Ovary (tissue), 9 donors: ENCODE measurements around the gene SCAMP2. TPM values are rescaled to one million over a fixed set of nuclear protein-coding genes. Genes with fewer than 3 reads are reported as not detected.

Experiments used
- DNase-seq, 5 donors: peaks; one replicate each; pipeline ENCODE4 v3.0.0-alpha.2; 2019 to 2020
- H3K27ac ChIP-seq, 2 donors: fragments of 200-600 bp; one replicate each; pipeline versions ENCODE4 v1.5.1 to v1.8.0; 2019 to 2022
- H3K27me3 ChIP-seq: fragments of 200-600 bp; one replicate; pipeline ENCODE4 v1.8.0; 2022
- H3K36me3 ChIP-seq: fragments of 200-600 bp; sonication (generic); one replicate; pipeline ENCODE4 v1.5.1; 2019
- H3K4me1 ChIP-seq: one replicate; pipeline ENCODE4 v1.8.1; 2013; ENCODE audit warnings: mild to moderate bottlenecking, moderate library complexity; ENCODE audit not compliant: insufficient read depth
- H3K4me3 ChIP-seq: fragments of 200-600 bp; sonication (generic); one replicate; pipeline ENCODE4 v1.5.1; 2017
- H3K9me3 ChIP-seq, 2 donors: fragments of 200-600 bp in 1 of 2; sonication (generic) in 1 of 2; one replicate each; pipeline versions ENCODE4 v1.5.1 to v1.8.1; 2013 to 2019; ENCODE audit warnings: mild to moderate bottlenecking in 1 of 2, moderate library complexity in 1 of 2
- CTCF ChIP-seq, 3 donors: fragments of 450-650 bp in 2 of 3; fragments of 200-600 bp in 1 of 3; IDR thresholded peaks; one replicate each; pipeline versions ENCODE4 v1.5.1 to v1.8.0; 2016 to 2022; ENCODE audit warnings: antibody characterized with exemption in 3 of 3, mild to moderate bottlenecking in 1 of 3
- EP300 ChIP-seq: sonication (generic); formaldehyde crosslinking; IDR thresholded peaks from one replicate; pipeline ENCODE4 v1.6.1; 2017; ENCODE audit warnings: antibody characterized with exemption
- POLR2A ChIP-seq: fragments of 450-650 bp; IDR thresholded peaks from one replicate; pipeline ENCODE4 v1.6.1; 2017; ENCODE audit warnings: antibody characterized with exemption, mild to moderate bottlenecking, moderate library complexity
- WGBS, 3 donors: extraction: QIAGEN DNeasy Blood & Tissue Kit in 1 of 3; methylation state at CpG; one replicate each; pipeline versions ENCODE4 v1.1.5 to v1.1.7; 2013 to 2017; 5-methylcytosine and 5-hydroxymethylcytosine counted together
- intact Hi-C, 4 donors: fragments of 100-400 bp; cut with DNase I; formaldehyde crosslinking; loops; one replicate each; pipeline versions ENCODE4 v1.11.0 to v1.15.1; 2022 to 2023
- polyA plus RNA-seq, 2 donors: library from polyadenylated mRNA; stranded (reverse); fragments of 200-250 nt in 1 of 2; fragments of 350-450 nt in 1 of 2; fragmentation: Illumina TruSeq in 1 of 2; extraction: RNeasy Lipid Tissue Mini Kit (QIAGEN cat#74804) in 1 of 2; gene quantifications; one replicate each; pipeline ENCODE4 v1.2.3, GENCODE V29; 2013 to 2014
- total RNA-seq, 7 donors: library from RNA; depleted of rRNA in 2 of 7; stranded (reverse); fragments of >200 nt in 2 of 7; fragmentation: NEBNext Ultra II Directional in 3 of 7; extraction: Animal tissue kit (Norgen Biotek cat#: 25700) in 3 of 7; gene quantifications; one replicate each; pipeline versions ENCODE4 v1.1.0 to v1.2.4, GENCODE V29; 2016 to 2023
- donor health status: DM: no; HTN: no; CAD: no; lungs with moderate emphysema.
- donor health status: DM: no; HTN: no; CAD: no.
- donor health status: Bipolar disorder and iron deficiency.
- donor health status: DM: yes; HTN: yes; CAD: no.
- donor health status: DM: no; HTN: no; CAD: no.
- donor health status: DM: yes; HTN: yes; CAD: no.

SCAMP2 gene
- total and polyA plus RNA-seq, 9 donors: 22.9 to 65.5 (median 53.1) TPM

GRCh38 chr15:74820056-74820455, 53.1 kb downstream of the SCAMP2 start:
- no peaks in the 10 kb centered on the region for H3K27me3 ChIP-seq
- intact Hi-C loops: no loop called here

GRCh38 chr15:74817370-74817737, 55.8 kb downstream of the SCAMP2 start:
- WGBS, 3 donors: 8 to 16% (median 12%) methylated on average over 9 of the region's 9 CpGs
- intact Hi-C loops: loop anchor here in 1 of 4 donors (10.0 kb wide), 1 partner anchor 57 kb away; the partner anchor contains the start of gene SCAMP2
- no peak for TF ChIP-seq EP300
- TF ChIP-seq CTCF (IDR thresholded peaks at IDR 0.05): no peak
- no peak for TF ChIP-seq POLR2A
- H3K27ac ChIP-seq: no peak overlapping the region
- H3K27me3 ChIP-seq: no peaks in the 10 kb centered on the region
- no peak for DNase-seq
- H3K4me1 ChIP-seq: no peaks in the 10 kb centered on the region
- H3K4me3 ChIP-seq: no peak overlapping the region
- H3K9me3 ChIP-seq: no peaks in the 10 kb centered on the region
- no peaks in the 10 kb centered on the region for H3K36me3 ChIP-seq

More at GRCh38 chr15:74820056-74820455, 53.1 kb downstream of the SCAMP2 start:
- DNase-seq: no peak
- TF ChIP-seq CTCF (IDR thresholded peaks at IDR 0.05): no peak
- TF ChIP-seq POLR2A: no peak
- TF ChIP-seq EP300: no peak
- H3K27ac ChIP-seq: no peak overlapping the region
- WGBS, 3 donors: 84 to 87% (median 85%) methylated on average over 5 of the region's 5 CpGs
- H3K4me3 ChIP-seq: no peak overlapping the region
- H3K36me3 ChIP-seq: no peaks in the 10 kb centered on the region
- no peaks in the 10 kb centered on the region for H3K9me3 ChIP-seq
- H3K4me1 ChIP-seq: no peaks in the 10 kb centered on the region

GRCh38 chr15:74816624-74817369, 56.4 kb downstream of the SCAMP2 start:
- Histone ChIP-seq H3K4me3 (no peak overlapping the region), H3K27ac (no peak overlapping the region), H3K4me1 (no peaks in the 10 kb centered on the region), H3K36me3 (no peaks in the 10 kb centered on the region), H3K9me3 (no peaks in the 10 kb centered on the region), H3K27me3 (no peaks in the 10 kb centered on the region)
- intact Hi-C loops: loop anchor here in 1 of 4 donors (10.0 kb wide), 1 partner anchor 58 kb away; the partner anchor contains the start of gene SCAMP2
- 38 to 47% (median 43%) methylated on average over 19 of the region's 19 CpGs for WGBS, 3 donors
- TF ChIP-seq EP300 (no peak), POLR2A (no peak), CTCF (IDR thresholded peaks at IDR 0.05) (no peak)
- DNase-seq: no peak

- no peaks in the 10 kb centered on the region for H3K36me3 ChIP-seq
- no peak overlapping the region for H3K4me3 ChIP-seq
- intact Hi-C loops: loop anchor here in 1 of 4 donors (10.0 kb wide), 1 partner anchor 59 kb away; the partner anchor contains the start of gene SCAMP2
- no peaks in the 10 kb centered on the region for H3K27me3 ChIP-seq
- H3K9me3 ChIP-seq: no peaks in the 10 kb centered on the region
- H3K4me1 ChIP-seq: no peaks in the 10 kb centered on the region
- WGBS, 3 donors: 85 to 89% (median 85%) methylated on average over 15 of the region's 15 CpGs
- DNase-seq: no peak
- no peak overlapping the region for H3K27ac ChIP-seq
- TF ChIP-seq POLR2A: no peak
- TF ChIP-seq EP300: no peak
- TF ChIP-seq CTCF (IDR thresholded peaks at IDR 0.05): no peak
Measured at GRCh38 chr15:74815961-74816360, 57.2 kb downstream of the SCAMP2 start.
